ENCODE results near the gene ABLIM2.
"Not testable (repeated sequence)": the region's sequence is repeated elsewhere in the genome, so short reads cannot be mapped to it uniquely, and the experiment has no call there.

ABLIM2 gene

GRCh38 chr4:8157496-8157895, 1.1 kb downstream of the ABLIM2 start:
- DNase-seq (ENCODE audit: low read depth), result no peak

DNA sequence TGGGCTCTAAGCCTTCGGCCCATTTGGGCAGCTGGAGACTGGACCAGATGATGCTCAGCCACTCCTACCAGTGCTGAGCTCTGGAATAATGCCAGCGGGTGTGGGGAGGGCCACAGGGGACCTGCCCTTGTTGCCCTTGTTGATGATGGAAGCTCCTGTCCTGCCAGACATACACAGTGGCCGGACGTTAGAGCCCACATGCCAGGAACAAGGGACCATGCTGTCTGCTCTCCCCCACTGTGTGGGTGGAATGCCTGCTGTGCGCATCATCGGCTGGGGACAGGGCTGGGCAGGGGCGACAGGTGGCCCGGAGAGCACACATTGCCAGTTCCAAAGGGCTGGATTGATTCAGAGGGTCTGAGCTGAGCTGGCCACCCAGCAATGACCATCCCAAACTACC, 2.0 kb downstream of the ABLIM2 start:
- DNase-seq (ENCODE audit: low read depth), result no peak

- no peak for DNase-seq (ENCODE audit: low read depth)
These were observed 2.8 kb downstream of the ABLIM2 start for GRCh38 chr4:8155660-8156421.

- no peak for DNase-seq (ENCODE audit: low read depth)
These were observed 3.6 kb downstream of the ABLIM2 start for GRCh38 chr4:8155048-8155447.

DNA sequence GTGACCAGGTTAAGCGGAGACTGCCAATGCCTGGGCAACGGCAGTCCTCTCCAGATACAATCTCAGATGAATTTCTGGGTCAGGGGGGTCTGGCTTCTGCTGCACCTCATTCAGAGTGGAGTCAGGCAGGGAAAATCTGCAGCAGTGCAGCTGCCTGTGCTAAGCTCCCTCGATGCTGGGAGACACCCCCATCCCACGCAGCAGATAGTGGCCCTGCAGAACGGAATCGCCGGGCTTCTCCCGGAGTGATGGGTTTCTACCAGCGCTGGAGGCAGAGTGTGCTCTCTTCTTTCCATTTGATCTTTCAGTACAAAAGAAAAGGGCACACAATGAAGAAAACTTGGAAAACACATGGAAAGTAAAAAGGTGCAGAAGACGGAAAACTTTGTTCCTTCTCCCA, 5.2 kb downstream of the ABLIM2 start:
- DNase-seq (ENCODE audit: low read depth), result no peak

DNA sequence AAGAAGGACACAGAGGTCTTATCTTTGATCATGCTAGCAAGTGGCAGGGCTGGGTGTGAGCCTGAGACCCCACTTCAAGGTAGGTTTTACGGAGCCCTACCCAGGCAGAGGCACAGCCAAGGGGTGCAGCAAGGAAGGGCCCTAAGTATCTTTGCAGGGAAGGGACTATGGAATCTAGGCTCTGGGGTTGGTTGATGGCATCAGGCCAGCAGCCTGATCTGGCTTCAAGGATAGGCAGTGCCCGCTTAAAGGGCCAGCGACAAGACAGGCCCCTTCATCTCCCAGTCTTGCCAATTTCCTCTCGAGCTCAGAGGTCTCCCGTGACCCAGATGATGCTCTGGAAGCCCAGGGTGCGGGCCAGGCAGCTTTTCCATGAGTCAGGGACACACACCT, 5.8 kb downstream of the ABLIM2 start:
- DNase-seq (ENCODE audit: low read depth), result no peak

- DNase-seq (ENCODE audit: low read depth), result no peak
These were observed 6.3 kb downstream of the ABLIM2 start for GRCh38 chr4:8152090-8152864.

GRCh38 chr4:8151165-8151650, 7.4 kb downstream of the ABLIM2 start:
- no peak for DNase-seq (ENCODE audit: low read depth)

GRCh38 chr4:8150152-8151090, 8.2 kb downstream of the ABLIM2 start:
- DNase-seq (ENCODE audit: low read depth), result no peak

GRCh38 chr4:8149664-8150063, 8.9 kb downstream of the ABLIM2 start:
- DNase-seq (ENCODE audit: low read depth), result no peak

- no peak for DNase-seq (ENCODE audit: low read depth)
These were observed 9.7 kb downstream of the ABLIM2 start for GRCh38 chr4:8148785-8149435.

- DNase-seq (ENCODE audit: low read depth), result no peak
These were observed 10.5 kb downstream of the ABLIM2 start for GRCh38 chr4:8148159-8148558.

- DNase-seq (ENCODE audit: low read depth), result no peak
These were observed 11.2 kb downstream of the ABLIM2 start for GRCh38 chr4:8147231-8147970.

DNA sequence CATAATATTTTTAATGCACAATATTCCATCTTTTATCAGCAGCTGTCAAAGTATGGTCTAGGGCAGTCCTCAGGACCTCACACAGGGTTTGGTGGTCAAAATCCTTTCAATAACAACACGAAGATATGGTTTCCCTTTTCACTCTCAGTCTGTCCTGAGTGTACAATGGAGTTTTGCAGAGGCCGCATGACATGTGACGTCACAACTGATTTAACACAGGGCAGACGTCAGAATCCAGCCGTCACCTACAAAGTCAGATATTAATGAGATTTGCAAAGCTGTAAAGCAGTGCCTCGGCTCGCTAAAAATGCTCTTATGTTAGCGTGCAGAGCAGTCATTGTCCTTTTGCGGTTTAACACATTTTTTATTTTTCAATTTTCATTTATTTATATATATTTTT, 12.5 kb downstream of the ABLIM2 start:
- DNase-seq (ENCODE audit: low read depth), result no peak

GRCh38 chr4:8144359-8144758, 14.3 kb downstream of the ABLIM2 start:
- DNase-seq (ENCODE audit: low read depth), result no peak

GRCh38 chr4:8143392-8144140, 15.0 kb downstream of the ABLIM2 start:
- DNase-seq (ENCODE audit: low read depth), result no peak

DNA sequence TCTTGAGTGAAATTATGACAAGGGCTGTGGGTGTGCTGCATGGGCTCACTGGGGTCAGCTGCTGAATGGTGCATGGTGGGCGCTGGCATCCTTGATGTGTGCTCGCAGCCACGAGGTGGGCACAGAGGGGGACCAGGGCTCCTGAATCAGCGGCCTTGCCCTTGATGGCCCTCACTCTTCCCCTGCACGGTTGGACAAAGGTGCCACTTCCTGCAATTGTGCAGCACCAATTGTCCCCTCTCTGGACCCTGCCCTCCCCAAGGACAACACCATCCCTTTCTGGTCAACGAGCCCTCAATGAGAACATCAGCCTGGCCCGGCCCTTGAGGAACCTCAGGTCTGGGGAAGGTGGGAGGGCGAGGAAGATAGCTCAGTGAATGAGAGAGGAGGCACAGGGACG, 16.1 kb downstream of the ABLIM2 start:
- DNase-seq (ENCODE audit: low read depth), result no peak

DNA sequence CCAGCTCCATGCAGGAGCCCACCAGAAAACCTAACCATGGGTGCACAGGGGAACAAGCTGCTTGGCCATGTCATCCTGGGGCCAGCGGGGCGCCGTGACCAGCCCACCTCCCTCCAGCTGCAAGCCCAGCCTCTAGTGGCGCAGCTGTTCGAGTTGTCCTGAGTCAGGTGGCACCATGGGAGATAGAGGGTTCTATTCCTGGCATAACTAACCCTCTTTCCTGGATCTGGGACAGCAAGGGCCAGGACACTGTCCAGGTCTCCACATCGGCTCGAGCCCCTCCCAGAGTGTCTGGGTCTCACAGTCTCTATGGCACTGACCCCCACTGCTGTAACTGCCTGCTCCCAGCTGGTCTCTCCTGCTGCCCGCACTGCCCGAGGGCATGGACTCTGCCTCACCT, 16.7 kb downstream of the ABLIM2 start:
- DNase-seq (ENCODE audit: low read depth), result no peak

DNA sequence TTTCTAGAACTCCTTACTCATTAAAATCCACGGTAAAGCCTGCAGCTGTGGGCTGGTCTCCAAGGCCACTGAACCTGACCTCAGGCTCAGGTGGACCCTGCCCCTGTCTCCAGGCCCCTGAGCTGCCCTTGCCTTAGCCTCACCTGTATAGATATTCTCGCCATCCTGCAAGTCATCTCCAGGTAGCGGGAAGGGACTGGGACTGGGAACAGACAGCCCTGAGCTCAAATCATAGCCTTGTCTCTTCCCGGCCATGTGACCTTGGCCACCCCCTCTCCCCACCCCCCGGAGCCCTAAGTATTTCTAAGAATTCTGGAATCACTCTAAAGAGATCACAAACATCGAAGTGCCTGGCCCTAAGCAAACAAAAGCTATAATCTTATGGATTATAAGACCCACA, 17.7 kb downstream of the ABLIM2 start:
- DNase-seq (ENCODE audit: low read depth), result no peak

- DNase-seq (ENCODE audit: low read depth), result not testable (repeated sequence)
These were observed 18.9 kb downstream of the ABLIM2 start for GRCh38 chr4:8139726-8140125.
